Activated T-helper 1 cell treated with anti-CD3 and anti-CD28 coated beads, Interleukin-12 subunit alpha, Interleukin-12 subunit beta, Interleukin-2, Interleukin-4 antibody, amounts not matched to agents 30 ng/mL and 10 ng/mL and 1 ng/mL, durations not matched to agents 14 hours and 24 hours and 36 hours (primary cell): Measurements from ENCODE around the gene TMEM134. TPM values are rescaled to one million over a fixed set of nuclear protein-coding genes. Genes with fewer than 3 reads are reported as not detected.

Experiments used
- DNase-seq: peaks from one replicate; pipeline ENCODE4 v3.0.0; 2021; ENCODE audit warnings: low spot score
- H3K27ac Mint-ChIP-seq: one replicate; pipeline ENCODE4 v1.8.0; 2021; ENCODE audit warnings: mild to moderate bottlenecking, mixed read lengths
- H3K27me3 Mint-ChIP-seq: one replicate; pipeline ENCODE4 v1.8.0; 2022; ENCODE audit warnings: mild to moderate bottlenecking, moderate library complexity, mixed read lengths; ENCODE audit not compliant: insufficient read depth
- H3K36me3 Mint-ChIP-seq: one replicate; pipeline ENCODE4 v1.8.0; 2021; ENCODE audit warnings: low read depth, mixed read lengths
- H3K4me1 Mint-ChIP-seq: one replicate; pipeline ENCODE4 v1.8.0; 2021; ENCODE audit warnings: low read depth, mixed read lengths
- H3K4me3 Mint-ChIP-seq: one replicate; pipeline ENCODE4 v1.8.0; 2021; ENCODE audit warnings: mild to moderate bottlenecking, moderate library complexity, mixed read lengths
- H3K9me3 Mint-ChIP-seq: one replicate; pipeline ENCODE4 v1.8.0; 2021; ENCODE audit warnings: mixed read lengths
- intact Hi-C: fragments of 100-400 bp; cut with micrococcal nuclease; formaldehyde crosslinking; loops from one replicate; pipeline ENCODE4 v1.15.1; 2024
- total RNA-seq: library from RNA; stranded (reverse); gene quantifications from 2 replicates; pipeline ENCODE4 v1.2.3, GENCODE V29; 2022

The TMEM134 gene
- total RNA-seq, 1 donor from 2014 or later = 61.4 TPM

DNA sequence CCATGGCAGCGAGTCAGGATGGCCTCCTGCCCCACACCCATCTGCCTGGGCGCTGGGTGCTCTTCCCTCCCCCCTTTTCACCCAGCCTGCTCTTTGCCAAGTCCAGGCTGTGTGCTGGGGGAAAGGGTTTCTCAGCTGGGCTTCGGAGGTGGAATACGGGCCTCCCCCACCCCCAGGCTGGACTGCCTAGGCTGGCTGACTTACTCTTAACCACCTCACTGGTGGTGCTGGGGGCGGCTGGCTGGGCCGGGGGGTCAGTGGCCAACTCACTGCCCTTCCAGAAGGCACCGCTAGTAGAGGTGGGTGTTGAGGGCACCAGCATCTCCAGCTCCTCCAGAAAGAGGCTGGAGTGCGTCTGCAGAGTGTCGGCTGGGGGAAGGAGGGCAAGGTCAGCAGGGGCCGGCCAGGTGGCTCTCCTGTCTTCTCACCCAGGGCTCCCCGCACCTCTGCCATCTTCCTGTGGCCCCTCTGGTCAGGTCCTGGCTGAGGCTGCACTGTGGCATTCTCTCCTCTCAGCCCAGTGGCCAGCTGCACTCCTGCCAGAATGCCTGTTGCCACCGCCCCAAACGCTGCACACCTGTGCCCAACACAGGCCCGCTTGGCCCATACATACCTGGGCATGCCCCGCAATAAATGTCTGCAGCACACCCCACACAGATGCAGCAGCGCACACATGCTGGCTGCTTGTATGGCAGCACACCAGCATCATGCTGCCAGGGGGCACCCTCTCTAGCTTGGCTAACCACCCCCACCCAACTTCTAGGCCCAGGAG is 26.4 kb upstream of the TMEM134 start:
- H3K27me3 Mint-ChIP-seq = no peaks in the 10 kb centered on the region

GRCh38 chr11:67494371-67495233 is 25.6 kb upstream of the TMEM134 start:
- intact Hi-C loops = no loop called here
- Mint-ChIP-seq H3K4me1 (peaks cover 4% of the 10 kb centered on the region), H3K27ac (no peak overlapping the region), H3K9me3 (no peaks in the 10 kb centered on the region), H3K27me3 (no peaks in the 10 kb centered on the region), H3K36me3 (peaks cover 31% of the 10 kb centered on the region), H3K4me3 (no peak overlapping the region)
- no peak for DNase-seq

More for the DNA sequence above, 26.4 kb upstream of the TMEM134 start:
- no peaks in the 10 kb centered on the region for H3K9me3 Mint-ChIP-seq
- DNase-seq = no peak
- H3K4me3 Mint-ChIP-seq = no peak overlapping the region
- no peak overlapping the region for H3K27ac Mint-ChIP-seq
- peaks cover 30% of the 10 kb centered on the region for H3K36me3 Mint-ChIP-seq
- intact Hi-C loops = no loop called here
- peaks cover 1% of the 10 kb centered on the region for H3K4me1 Mint-ChIP-seq

GRCh38 chr11:67493548-67494370 is 24.7 kb upstream of the TMEM134 start:
- Mint-ChIP-seq H3K4me1 (peaks cover 8% of the 10 kb centered on the region), H3K9me3 (no peaks in the 10 kb centered on the region), H3K4me3 (no peak overlapping the region), H3K27me3 (no peaks in the 10 kb centered on the region), H3K27ac (no peak overlapping the region), H3K36me3 (peaks cover 29% of the 10 kb centered on the region)
- intact Hi-C loops = no loop called here
- no peak for DNase-seq

- Mint-ChIP-seq H3K4me1 (peaks cover 16% of the 10 kb centered on the region), H3K9me3 (no peaks in the 10 kb centered on the region), H3K36me3 (peaks cover 32% of the 10 kb centered on the region), H3K4me3 (no peak overlapping the region), H3K27ac (no peak overlapping the region), H3K27me3 (no peaks in the 10 kb centered on the region)
- DNase-seq = no peak
- intact Hi-C loops = no loop called here
Observed at GRCh38 chr11:67492801-67493547, 23.9 kb upstream of the TMEM134 start.

DNA sequence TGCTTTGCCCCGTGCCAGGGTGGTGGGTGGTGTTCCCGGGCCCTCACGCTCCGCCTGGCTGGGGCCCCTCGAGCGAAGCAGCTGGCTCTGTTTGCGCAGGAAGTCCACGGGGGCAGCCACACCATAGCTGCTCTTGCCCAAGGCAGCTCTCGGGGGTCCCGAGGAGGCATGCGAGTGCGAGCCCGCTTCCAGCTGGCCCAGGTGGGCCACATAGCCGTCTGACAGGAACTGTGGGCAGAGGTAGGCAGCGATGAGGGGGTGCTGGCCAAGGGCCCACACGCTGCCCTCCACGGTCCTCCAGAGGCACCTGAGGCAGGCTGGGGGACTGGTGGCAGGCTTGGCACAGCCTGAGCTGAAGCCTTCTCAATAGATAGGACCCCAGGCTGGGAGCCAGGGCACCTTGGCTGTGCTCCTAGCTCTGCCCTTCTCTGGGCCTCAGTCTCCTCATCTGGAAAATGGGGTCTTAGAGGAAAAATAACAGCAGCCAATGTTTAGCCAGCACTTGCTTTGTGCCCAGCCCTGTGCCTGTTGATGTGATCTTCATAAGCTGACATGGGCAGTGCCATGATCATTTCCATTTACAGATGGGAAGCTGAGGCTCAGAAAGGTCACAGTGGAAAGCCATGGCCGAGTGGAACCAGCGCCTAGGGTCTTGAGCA is 23.1 kb upstream of the TMEM134 start:
- Mint-ChIP-seq H3K9me3 (no peaks in the 10 kb centered on the region), H3K4me1 (peaks cover 24% of the 10 kb centered on the region), H3K4me3 (no peak overlapping the region), H3K27ac (no peak overlapping the region), H3K27me3 (no peaks in the 10 kb centered on the region), H3K36me3 (peaks cover 38% of the 10 kb centered on the region)
- no peak for DNase-seq
- intact Hi-C loops = no loop called here

DNA sequence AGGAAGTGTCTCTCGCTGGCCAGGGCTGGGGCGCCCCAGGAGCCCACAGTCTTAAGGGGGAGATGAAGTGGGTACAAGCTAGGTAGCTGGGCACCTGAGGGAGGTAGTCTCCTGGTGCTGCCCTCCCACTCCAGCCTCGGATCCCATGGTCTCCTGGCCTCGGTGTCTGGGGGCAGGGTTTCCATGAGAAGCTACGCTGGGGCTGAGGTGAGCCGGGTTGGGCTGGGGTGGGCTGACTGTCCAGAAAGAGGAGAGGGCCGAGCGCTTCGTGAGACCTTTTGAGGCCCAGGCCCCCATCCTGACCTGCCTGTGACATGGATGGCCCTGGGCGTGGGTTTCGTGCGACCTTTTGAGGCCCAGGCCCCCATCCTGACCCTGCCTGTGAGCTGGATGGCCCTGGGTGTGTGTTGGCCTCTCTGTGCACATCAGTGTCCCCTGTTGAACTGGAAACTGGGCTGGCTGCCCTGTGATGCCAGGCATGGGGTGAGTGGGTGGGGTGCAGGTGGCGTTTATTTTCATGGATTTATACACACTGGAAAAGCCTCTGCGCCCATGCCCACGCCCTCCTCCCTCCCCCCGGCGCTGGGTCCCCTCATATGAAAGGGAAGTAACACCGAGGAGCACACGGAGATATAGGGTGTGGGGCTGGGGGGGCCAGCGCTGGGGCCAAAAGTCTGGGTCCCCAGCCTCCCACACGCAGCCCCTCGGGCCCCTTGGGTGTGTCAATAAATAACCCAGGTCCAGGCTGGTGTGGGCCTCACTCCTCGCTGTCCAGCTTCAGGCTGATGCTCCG is 22.4 kb upstream of the TMEM134 start:
- H3K27ac Mint-ChIP-seq = peak overlapping the region; percentile 72
- no peaks in the 10 kb centered on the region for H3K9me3 Mint-ChIP-seq
- peaks cover 40% of the 10 kb centered on the region for H3K36me3 Mint-ChIP-seq
- DNase-seq = no peak
- no peaks in the 10 kb centered on the region for H3K27me3 Mint-ChIP-seq
- H3K4me1 Mint-ChIP-seq = peaks cover 31% of the 10 kb centered on the region
- H3K4me3 Mint-ChIP-seq = no peak overlapping the region
- intact Hi-C loops = no loop called here

DNA sequence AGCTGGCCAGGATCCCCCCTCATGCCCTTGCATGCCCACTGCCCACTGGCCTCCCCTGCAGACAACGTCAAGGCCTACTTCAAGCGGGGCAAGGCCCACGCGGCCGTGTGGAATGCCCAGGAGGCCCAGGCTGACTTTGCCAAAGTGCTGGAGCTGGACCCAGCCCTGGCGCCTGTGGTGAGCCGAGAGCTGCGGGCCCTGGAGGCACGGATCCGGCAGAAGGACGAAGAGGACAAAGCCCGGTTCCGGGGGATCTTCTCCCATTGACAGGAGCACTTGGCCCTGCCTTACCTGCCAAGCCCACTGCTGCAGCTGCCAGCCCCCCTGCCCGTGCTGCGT is 21.6 kb upstream of the TMEM134 start:
- no peaks in the 10 kb centered on the region for H3K27me3 Mint-ChIP-seq
- no peak overlapping the region for H3K4me3 Mint-ChIP-seq
- intact Hi-C loops = no loop called here

GRCh38 chr11:67489885-67490726 is 21.1 kb upstream of the TMEM134 start:
- H3K4me1 Mint-ChIP-seq = peaks cover 40% of the 10 kb centered on the region
- H3K4me3 Mint-ChIP-seq = peak overlapping the region; percentile 37
- no peaks in the 10 kb centered on the region for H3K9me3 Mint-ChIP-seq
- peaks cover 39% of the 10 kb centered on the region for H3K36me3 Mint-ChIP-seq
- no peak for DNase-seq
- H3K27me3 Mint-ChIP-seq = no peaks in the 10 kb centered on the region
- H3K27ac Mint-ChIP-seq = peak overlapping the region; percentile 84
- intact Hi-C loops = no loop called here

More for the DNA sequence above, 21.6 kb upstream of the TMEM134 start:
- H3K4me1 Mint-ChIP-seq = peaks cover 38% of the 10 kb centered on the region
- H3K9me3 Mint-ChIP-seq = no peaks in the 10 kb centered on the region
- DNase-seq = no peak
- peaks cover 41% of the 10 kb centered on the region for H3K36me3 Mint-ChIP-seq
- H3K27ac Mint-ChIP-seq = peak overlapping the region; percentile 72

GRCh38 chr11:67489203-67489884 is 20.3 kb upstream of the TMEM134 start:
- no peaks in the 10 kb centered on the region for H3K27me3 Mint-ChIP-seq
- no peak for DNase-seq
- intact Hi-C loops = no loop called here
- peaks cover 48% of the 10 kb centered on the region for H3K4me1 Mint-ChIP-seq
- H3K27ac Mint-ChIP-seq = peak overlapping the region; percentile 100
- H3K9me3 Mint-ChIP-seq = no peaks in the 10 kb centered on the region
- H3K4me3 Mint-ChIP-seq = peak overlapping the region; percentile 37
- H3K36me3 Mint-ChIP-seq = peaks cover 44% of the 10 kb centered on the region

DNA sequence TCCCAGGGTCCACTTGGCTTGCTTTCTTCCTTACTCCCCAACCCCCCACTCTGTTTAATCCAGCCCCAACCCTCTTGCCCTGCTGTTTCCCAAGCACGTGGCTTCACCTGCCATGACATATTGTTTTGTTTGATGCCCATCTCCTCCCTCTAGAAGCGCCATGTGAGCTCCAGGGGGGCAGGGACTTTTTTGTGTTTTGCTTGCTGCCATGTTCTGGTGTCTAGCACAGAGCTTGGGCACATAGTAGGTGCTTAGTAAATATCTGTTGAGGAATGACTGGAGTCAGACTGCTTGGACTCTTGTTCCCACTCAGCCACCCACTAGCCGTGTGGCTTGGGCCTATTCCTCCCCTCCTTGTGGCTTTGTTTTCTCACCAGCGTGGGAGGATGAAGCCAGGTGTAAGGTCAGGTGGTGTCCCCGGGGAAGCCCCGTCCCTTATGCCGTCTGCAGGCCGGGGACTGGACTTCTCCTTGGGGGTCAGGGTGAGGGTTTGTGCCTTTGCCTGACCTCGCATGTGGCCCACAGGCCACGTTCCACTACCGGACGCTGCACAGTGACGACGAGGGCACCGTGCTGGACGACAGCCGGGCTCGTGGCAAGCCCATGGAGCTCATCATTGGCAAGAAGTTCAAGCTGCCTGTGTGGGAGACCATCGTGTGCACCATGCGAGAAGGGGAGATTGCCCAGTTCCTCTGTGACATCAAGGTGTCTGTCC is 17.6 kb upstream of the TMEM134 start:
- intact Hi-C loops = loop anchor here (1.0 to 2.0 kb wide), 4 partner anchors 20 to 198 kb away; partner anchors contain the start of genes ANKRD13D and PTPRCAP
- Mint-ChIP-seq H3K27ac (peak overlapping the region; percentile 100), H3K27me3 (no peaks in the 10 kb centered on the region), H3K4me1 (peaks cover 70% of the 10 kb centered on the region), H3K9me3 (no peaks in the 10 kb centered on the region), H3K4me3 (peak overlapping the region; percentile 82), H3K36me3 (peaks cover 44% of the 10 kb centered on the region)
- peak; percentile 44 for DNase-seq
